Measurements from ENCODE around the gene RNPS1. TPM values are rescaled to one million over a fixed set of nuclear protein-coding genes. Genes with fewer than 3 reads are reported as not detected.
A peak's percentile ranks its signal among the peaks of the same experiment; 100 is the strongest.

The RNPS1 gene
- total and polyA plus RNA-seq, 9 of the 15 experiments (the other 6 are each of a cell fraction or from before 2014, with no cell fraction given), result 44.9 to 338 (median 202) TPM

- TF ChIP-seq HMG20B (CRISPR knock-in tag; IDR thresholded peaks at IDR 0.05) (no peak), KHSRP (IDR thresholded peaks at IDR 0.05) (no peak), ZBTB43 (CRISPR knock-in tag; IDR thresholded peaks at IDR 0.05) (peak; percentile 63; the same call in 1 of the 2 replicates), RNF219 (CRISPR knock-in tag; IDR thresholded peaks at IDR 0.05) (no peak), RBM22 (IDR thresholded peaks at IDR 0.05; ENCODE audit: low read depth, low read length, poor library complexity, severe bottlenecking) (peak; percentile 52), ZNF592 (IDR thresholded peaks at IDR 0.05) (no peak; the same call in 1 of the 2 replicates), PHTF2 (CRISPR knock-in tag; IDR thresholded peaks at IDR 0.05) (no peak), BCLAF1 (IDR thresholded peaks at IDR 0.05; ENCODE audit: borderline replicate concordance in 1 of 2, control insufficient read depth in 1 of 2, low read depth in 2 of 2, low read length in 1 of 2) (peak in 1 of 2 experiments; percentile 87; a peak in 2 of 4 replicates), PRPF4 (IDR thresholded peaks at IDR 0.05; ENCODE audit: insufficient read depth, low read depth, low read length, poor library complexity, severe bottlenecking) (no peak), ZNF512 (tag; IDR thresholded peaks at IDR 0.05) (no peak), LCOR (CRISPR knock-in tag; IDR thresholded peaks at IDR 0.05) (no peak), JUN (IDR thresholded peaks at IDR 0.05; ENCODE audit: borderline replicate concordance, low read depth, low read length) (no peak), JUN (CRISPR knock-in tag; IDR thresholded peaks at IDR 0.05; ENCODE audit: borderline replicate concordance) (no peak)
Measured at GRCh38 chr16:2205104-2205966, 62.6 kb downstream of the RNPS1 start, which contains the start of gene MLST8 (continued).

Data from K562 (cell line).